Inflammatory macrophage treated with lipopolysaccharide for 1 hour (primary cell): ENCODE measurements around the gene GEMIN7.
"Not testable (repeated sequence)": the region's sequence is repeated elsewhere in the genome, so short reads cannot be mapped to it uniquely, and the experiment has no call there.

Source experiments
- DNase-seq, 2 donors: peaks; one replicate each; pipeline ENCODE4 v3.0.0-alpha.2; 2020 to 2022

GEMIN7 gene

GRCh38 chr19:45107621-45108150 is 28.6 kb downstream of the GEMIN7 start:
- DNase-seq, result no peak

- peak; percentile 21 to 66 for DNase-seq
Measured at GRCh38 chr19:45110851-45111266, 31.8 kb downstream of the GEMIN7 start.

GRCh38 chr19:45112111-45112827 is 33.2 kb downstream of the GEMIN7 start:
- no peak for DNase-seq

- no peak for DNase-seq
Measured at GRCh38 chr19:45113628-45114027, 34.6 kb downstream of the GEMIN7 start.

- DNase-seq, result no peak
Measured at GRCh38 chr19:45114116-45114515, 35.1 kb downstream of the GEMIN7 start.

- DNase-seq, result peak; percentile 45 to 79
Measured at GRCh38 chr19:45115809-45116615, 37.0 kb downstream of the GEMIN7 start.

- DNase-seq, result peak; percentile 56 to 67
Measured at GRCh38 chr19:45117167-45117594, 38.1 kb downstream of the GEMIN7 start.

- DNase-seq, result no peak
Measured at GRCh38 chr19:45117671-45118070, 38.6 kb downstream of the GEMIN7 start.

- peak in 1 of 2 donors; percentile 39 for DNase-seq
Measured at GRCh38 chr19:45118106-45118505, 39.0 kb downstream of the GEMIN7 start.

GRCh38 chr19:45118591-45119355 is 39.7 kb downstream of the GEMIN7 start:
- DNase-seq, result not testable (repeated sequence)

- no peak for DNase-seq
Measured at GRCh38 chr19:45119582-45119981, 40.5 kb downstream of the GEMIN7 start.

- DNase-seq, result no peak
Measured at GRCh38 chr19:45121827-45122345, 42.8 kb downstream of the GEMIN7 start.

- no peak for DNase-seq
Measured at GRCh38 chr19:45122832-45123231, 43.8 kb downstream of the GEMIN7 start.

- DNase-seq, result no peak
Measured at GRCh38 chr19:45123440-45123850, 44.4 kb downstream of the GEMIN7 start.

GRCh38 chr19:45124021-45124420 is 45.0 kb downstream of the GEMIN7 start:
- DNase-seq, result no peak

- no peak for DNase-seq
Measured at GRCh38 chr19:45125360-45125759, 46.3 kb downstream of the GEMIN7 start.

- peak; percentile 36 to 76 for DNase-seq
Measured at GRCh38 chr19:45125975-45126493, 47.0 kb downstream of the GEMIN7 start.

- no peak for DNase-seq
Measured at GRCh38 chr19:45126654-45127053, 47.6 kb downstream of the GEMIN7 start.

GRCh38 chr19:45128146-45128545 is 49.1 kb downstream of the GEMIN7 start:
- no peak for DNase-seq

- DNase-seq, result no peak
Measured at GRCh38 chr19:45128806-45129205, 49.7 kb downstream of the GEMIN7 start.

GRCh38 chr19:45130236-45130635 is 51.2 kb downstream of the GEMIN7 start:
- no peak for DNase-seq

GRCh38 chr19:45130888-45131615 is 52.0 kb downstream of the GEMIN7 start:
- DNase-seq, result peak in 1 of 2 donors; percentile 21
